Epithelial cell of esophagus (primary cell): ENCODE data around the gene PITPNM2.

Experiments
- DNase-seq: peaks from one replicate; pipeline ENCODE4 v3.0.0; 2010; ENCODE audit warnings: low read depth
- H3K4me3 ChIP-seq: 2 replicates; pipeline ENCODE4 v1.5.1; 2011; ENCODE audit warnings: mild to moderate bottlenecking, low read length, control low read depth
- TF ChIP-seq, protein P1 (sequence below): IDR thresholded peaks from 2 replicates; pipeline ENCODE4 v1.5.1; 2011; ENCODE audit warnings: low read depth, mild to moderate bottlenecking, low read length, control low read depth, inconsistent platforms; ENCODE audit not compliant: insufficient read depth; ENCODE audit errors: missing control alignments

The PITPNM2 gene

DNA sequence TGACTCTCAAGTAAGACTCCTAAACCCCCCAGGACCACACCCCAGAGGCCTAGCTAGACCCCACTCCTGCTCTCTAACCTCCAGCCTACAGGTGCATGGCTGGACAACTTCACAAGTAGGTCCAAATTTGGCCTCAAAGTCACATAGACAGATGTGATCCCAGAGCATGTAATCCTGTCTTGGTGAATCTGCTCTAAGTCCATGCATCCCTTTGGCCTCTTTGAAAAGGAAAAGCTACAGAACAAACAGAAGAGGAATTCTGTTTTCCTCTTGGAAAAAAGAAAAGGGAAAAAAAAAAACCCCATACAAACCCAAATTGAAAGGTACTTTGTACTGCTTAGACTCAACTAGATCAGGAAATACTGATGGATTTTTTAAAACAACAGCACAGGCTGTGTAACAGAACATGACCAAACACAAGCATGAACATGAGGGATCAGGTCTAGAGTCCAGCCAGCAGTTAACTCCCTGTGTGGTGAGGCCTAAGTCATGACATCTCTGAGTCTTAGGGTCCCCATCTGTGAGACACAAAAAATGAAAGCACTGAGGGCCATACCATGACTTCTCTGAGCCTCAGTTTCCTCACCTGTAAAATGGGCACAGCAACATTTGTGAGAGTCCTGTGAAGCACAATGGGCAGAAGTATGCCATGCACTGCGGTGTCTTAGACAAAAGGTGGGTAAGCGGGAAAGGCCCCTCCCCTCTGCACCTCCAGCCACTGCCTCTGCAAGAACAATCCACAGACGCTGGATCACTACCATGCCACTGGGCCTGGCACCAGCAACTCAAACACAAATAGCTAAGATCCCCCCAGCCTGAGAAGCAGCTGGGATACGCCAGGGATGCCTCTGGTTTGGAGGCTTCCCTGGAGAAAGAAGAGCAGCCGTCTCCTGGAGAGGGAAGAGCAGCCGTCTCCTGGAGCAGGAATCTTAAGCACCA is 9.9 kb downstream of the PITPNM2 start:
- DNase-seq: no peak
- no peak overlapping the region for H3K4me3 ChIP-seq
- TF ChIP-seq, protein P1, sequence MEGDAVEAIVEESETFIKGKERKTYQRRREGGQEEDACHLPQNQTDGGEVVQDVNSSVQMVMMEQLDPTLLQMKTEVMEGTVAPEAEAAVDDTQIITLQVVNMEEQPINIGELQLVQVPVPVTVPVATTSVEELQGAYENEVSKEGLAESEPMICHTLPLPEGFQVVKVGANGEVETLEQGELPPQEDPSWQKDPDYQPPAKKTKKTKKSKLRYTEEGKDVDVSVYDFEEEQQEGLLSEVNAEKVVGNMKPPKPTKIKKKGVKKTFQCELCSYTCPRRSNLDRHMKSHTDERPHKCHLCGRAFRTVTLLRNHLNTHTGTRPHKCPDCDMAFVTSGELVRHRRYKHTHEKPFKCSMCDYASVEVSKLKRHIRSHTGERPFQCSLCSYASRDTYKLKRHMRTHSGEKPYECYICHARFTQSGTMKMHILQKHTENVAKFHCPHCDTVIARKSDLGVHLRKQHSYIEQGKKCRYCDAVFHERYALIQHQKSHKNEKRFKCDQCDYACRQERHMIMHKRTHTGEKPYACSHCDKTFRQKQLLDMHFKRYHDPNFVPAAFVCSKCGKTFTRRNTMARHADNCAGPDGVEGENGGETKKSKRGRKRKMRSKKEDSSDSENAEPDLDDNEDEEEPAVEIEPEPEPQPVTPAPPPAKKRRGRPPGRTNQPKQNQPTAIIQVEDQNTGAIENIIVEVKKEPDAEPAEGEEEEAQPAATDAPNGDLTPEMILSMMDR: no peak

GRCh38 chr12:123139926-123140675 is 10.8 kb downstream of the PITPNM2 start:
- H3K4me3 ChIP-seq: no peak overlapping the region
- peak; percentile 52 for DNase-seq
- TF ChIP-seq, protein P1: no peak

- DNase-seq: no peak
- H3K4me3 ChIP-seq: no peak overlapping the region
- TF ChIP-seq, protein P1: no peak
Measured at GRCh38 chr12:123135688-123136087, 15.2 kb downstream of the PITPNM2 start.

DNA sequence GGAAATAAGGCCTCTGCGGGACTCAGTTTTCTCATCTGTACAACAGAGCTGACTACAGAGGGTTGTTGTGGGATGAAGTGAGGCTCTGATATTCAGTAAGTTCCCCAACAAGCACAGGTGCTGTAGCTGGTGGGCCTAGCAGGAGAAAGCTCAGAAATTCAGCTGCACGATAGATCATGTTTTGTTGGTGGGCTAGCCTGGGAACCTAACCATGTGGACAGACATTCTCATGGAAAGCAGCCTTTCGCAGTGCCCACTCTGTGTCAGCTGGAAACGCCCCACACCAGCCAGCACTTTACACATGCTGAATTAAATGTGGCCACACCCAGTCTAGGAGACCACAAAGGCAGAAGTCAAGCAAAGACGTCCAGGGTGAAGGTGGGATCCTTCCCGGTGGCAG is 16.1 kb downstream of the PITPNM2 start:
- no peak overlapping the region for H3K4me3 ChIP-seq
- no peak for DNase-seq
- TF ChIP-seq, protein P1: no peak

DNA sequence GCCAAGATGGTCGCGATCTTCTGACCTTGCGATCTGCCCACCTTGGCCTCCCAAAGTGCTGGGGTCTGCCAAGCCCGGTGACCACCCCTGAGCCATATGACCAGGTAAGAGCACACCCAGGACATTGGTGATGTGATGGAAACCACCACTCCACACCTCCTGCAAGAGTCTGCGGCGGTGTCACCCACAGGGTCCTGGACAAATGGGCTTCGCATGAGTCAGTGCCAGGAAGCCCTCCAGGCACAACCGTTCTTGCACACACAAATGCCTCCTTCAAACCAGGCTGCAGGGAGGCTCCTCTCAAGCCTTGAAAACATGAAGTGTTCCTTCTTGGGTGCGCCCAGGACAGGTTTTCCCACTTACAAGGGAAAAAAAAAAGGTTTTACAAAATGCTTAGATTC is 16.6 kb downstream of the PITPNM2 start:
- TF ChIP-seq, protein P1: no peak
- H3K4me3 ChIP-seq: no peak overlapping the region
- peak; percentile 81 for DNase-seq

DNA sequence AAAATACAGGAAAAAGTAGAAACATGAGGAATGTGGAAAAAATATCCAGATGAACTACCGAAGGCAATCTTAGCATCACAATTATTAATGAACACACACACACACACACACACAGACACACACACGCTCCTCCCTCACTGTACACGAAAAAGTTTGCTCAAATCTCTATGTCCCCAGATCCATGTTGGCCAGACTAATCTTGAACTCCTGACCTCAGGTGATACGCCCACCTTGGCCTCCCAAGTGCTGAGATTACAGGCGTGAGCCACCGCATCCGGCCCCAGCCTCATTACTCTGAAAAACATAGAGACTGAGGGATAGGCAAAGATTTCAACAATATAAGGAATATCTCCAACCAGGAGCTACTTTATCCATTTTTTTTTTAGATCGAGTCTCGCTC is 17.2 kb downstream of the PITPNM2 start:
- TF ChIP-seq, protein P1: no peak
- H3K4me3 ChIP-seq: no peak overlapping the region
- no peak for DNase-seq
